GM11168 (cell line): ENCODE measurements around the gene LIPK.

ENCODE experiments used
- in situ Hi-C: fragments of 300-500 bp; cut with MboI; formaldehyde crosslinking; loops from one replicate; pipeline ENCODE4 v1.12.0; 2022; ENCODE audit warnings: low sequenced_read_pairs; ENCODE audit not compliant: unreplicated experiment

The LIPK gene

GRCh38 chr10:88781206-88781605, 75.2 kb downstream of the LIPK start:
- in situ Hi-C loops: no loop called here

GRCh38 chr10:88782222-88782621, 76.2 kb downstream of the LIPK start:
- in situ Hi-C loops: no loop called here

- in situ Hi-C loops: no loop called here
Observed at GRCh38 chr10:88783724-88784123, 77.7 kb downstream of the LIPK start.

DNA sequence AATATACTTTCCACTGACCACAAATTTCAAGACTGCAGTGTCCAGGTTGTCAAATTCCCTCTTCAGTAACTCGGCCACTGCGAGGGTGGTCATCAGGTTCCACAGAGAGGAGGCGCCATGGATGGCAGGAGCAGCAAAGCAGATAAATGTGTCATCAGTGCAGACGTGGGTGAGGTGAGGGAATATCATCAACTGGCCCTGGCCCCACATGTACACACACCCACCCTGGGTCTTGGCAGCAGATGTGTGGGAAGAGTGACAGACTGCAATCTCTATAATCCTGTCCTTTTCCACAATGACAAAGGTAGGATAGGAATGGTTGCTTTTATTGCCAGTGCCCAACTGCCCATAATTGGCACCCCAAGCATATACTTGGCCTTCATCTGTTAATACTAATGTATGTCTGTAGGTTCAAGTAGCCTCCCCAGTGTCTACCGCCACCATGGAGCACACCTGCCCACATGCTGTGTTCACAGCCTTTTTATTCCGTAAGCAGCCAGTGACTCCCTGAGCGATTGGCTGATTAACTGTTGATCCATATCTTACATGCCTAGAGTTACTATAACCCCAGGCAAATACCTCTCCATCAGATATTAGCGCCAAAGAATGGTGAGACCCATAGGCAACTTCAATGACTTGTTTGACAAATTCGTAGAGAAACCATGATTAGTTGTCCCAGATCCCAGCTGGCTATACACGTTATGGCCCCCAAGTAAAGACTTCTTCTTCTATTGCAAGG, 80.2 kb downstream of the LIPK start:
- in situ Hi-C loops: no loop called here

DNA sequence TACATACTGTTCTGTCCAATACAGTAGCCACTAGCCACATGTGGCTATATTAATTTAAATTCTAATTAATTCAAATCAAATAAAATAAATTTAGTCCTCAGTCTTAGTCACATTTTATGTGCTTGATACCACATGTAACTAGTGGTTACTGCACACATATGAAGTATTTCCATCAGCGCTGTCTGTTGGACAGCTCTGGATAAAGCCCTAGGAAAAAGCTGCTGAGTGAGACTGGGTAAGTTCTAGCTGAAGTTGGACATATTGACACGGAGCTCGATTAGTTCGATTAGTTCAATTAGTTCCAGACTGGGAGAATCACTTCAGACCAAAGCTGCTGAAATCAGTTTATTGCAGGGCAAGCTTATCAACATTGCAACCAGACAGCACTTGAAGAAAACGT, 81.4 kb downstream of the LIPK start:
- in situ Hi-C loops: no loop called here

- in situ Hi-C loops: no loop called here
Observed at GRCh38 chr10:88788924-88789323, 82.9 kb downstream of the LIPK start.

- in situ Hi-C loops: no loop called here
Observed at GRCh38 chr10:88791924-88792323, 85.9 kb downstream of the LIPK start.

- in situ Hi-C loops: no loop called here
Observed at GRCh38 chr10:88792661-88793060, 86.6 kb downstream of the LIPK start.

DNA sequence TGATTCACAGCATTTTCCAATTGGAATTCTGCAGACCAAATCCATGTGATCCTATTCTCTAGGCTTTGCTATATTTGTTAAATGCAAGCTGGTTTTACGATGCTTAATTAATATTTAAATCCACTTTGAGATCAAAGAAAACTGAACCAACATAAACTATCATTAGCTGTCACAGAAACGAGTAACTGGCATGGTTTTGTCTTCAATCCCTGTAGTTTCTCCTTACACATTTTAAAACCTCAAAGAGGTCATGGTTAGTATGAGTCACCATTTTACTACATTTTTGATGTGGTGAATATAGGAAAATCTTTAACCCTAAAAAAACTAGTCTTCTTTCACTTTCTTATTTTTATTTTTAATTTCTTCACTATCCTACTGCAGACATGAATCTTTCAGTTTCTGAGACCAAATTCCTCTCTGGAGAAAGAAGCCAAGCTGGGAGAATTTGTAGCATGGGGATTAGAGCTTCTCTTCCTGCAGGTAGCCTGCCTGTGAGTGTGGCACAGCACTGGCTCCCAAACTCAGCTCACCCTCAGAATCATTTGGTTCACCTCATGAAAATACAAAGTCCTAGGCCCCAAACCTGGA, 87.8 kb downstream of the LIPK start:
- in situ Hi-C loops: no loop called here

- in situ Hi-C loops: no loop called here
Observed at GRCh38 chr10:88794731-88795130, 88.7 kb downstream of the LIPK start.

- in situ Hi-C loops: loop anchor here (10.0 kb wide), 1 partner anchor 116 kb away; no protein-coding TSS in a partner anchor
Observed at GRCh38 chr10:88800152-88801125, 94.4 kb downstream of the LIPK start.
